A549 (cell line): ENCODE results near the gene EVX1.

Source experiments
- EP300 ChIP-seq, 2 experiments: fragments of >200 bp; sonication (Bioruptor Twin); formaldehyde crosslinking; IDR thresholded peaks; 2 replicates in 1 of 2; 3 replicates in 1 of 2; pipeline ENCODE4 v1.6.1; 2016 to 2017
- HDAC2 ChIP-seq: fragments of 200-600 bp; sonication (generic); IDR thresholded peaks from 2 replicates; pipeline ENCODE4 v1.6.1; 2016
- MAFK ChIP-seq: fragments of 450-650 bp; IDR thresholded peaks from 2 replicates; pipeline ENCODE4 v1.6.1; 2014; ENCODE audit not compliant: partially characterized antibody
- POLR2A ChIP-seq: IDR thresholded peaks from 2 replicates; pipeline ENCODE4 v1.6.1; 2012; ENCODE audit warnings: mild to moderate bottlenecking, low read length
- RARB ChIP-seq: fragments of 250-450 bp; sonication (Bioruptor Pico); IDR thresholded peaks from 2 replicates; pipeline ENCODE4 v1.8.0; 2021; ENCODE audit warnings: mild to moderate bottlenecking, moderate library complexity
- RCOR1 ChIP-seq: fragments of 150-350 bp; IDR thresholded peaks from 2 replicates; pipeline ENCODE4 v1.6.1; 2014; ENCODE audit warnings: antibody characterized with exemption, low read length, low read depth
- SMC3 ChIP-seq: fragments of >200 bp; sonication (Bioruptor Twin); formaldehyde crosslinking; IDR thresholded peaks from 3 replicates; pipeline ENCODE4 v1.6.1; 2018; ENCODE audit warnings: inconsistent platforms
- SREBF2 ChIP-seq: fragments of 450-650 bp; IDR thresholded peaks from 2 replicates; pipeline ENCODE4 v1.6.1; 2014; ENCODE audit warnings: mild to moderate bottlenecking, moderate library complexity
- TF ChIP-seq, protein P1 (sequence below): fragments of 250-450 bp; sonication (Bioruptor Pico); IDR thresholded peaks from 2 replicates; pipeline ENCODE4 v1.5.0; 2021; ENCODE audit warnings: mild to moderate bottlenecking, moderate library complexity, borderline replicate concordance
- TF ChIP-seq, protein P2 (sequence below): fragments of >200 bp; sonication (Bioruptor Twin); formaldehyde crosslinking; IDR thresholded peaks from 3 replicates; pipeline ENCODE4 v1.5.1; 2016
- TF ChIP-seq, protein P3 (sequence below): IDR thresholded peaks from 2 replicates; pipeline ENCODE4 v1.6.1; 2012
- TF ChIP-seq, protein P4 (sequence below): fragments of 450-650 bp; IDR thresholded peaks from 2 replicates; pipeline ENCODE4 v1.6.1; 2014; ENCODE audit warnings: antibody characterized with exemption
- TF ChIP-seq, protein P5 (sequence below): fragments of 200-600 bp; sonication (generic); IDR thresholded peaks from 2 replicates; pipeline ENCODE4 v1.6.1; 2016; ENCODE audit warnings: antibody characterized with exemption, mild to moderate bottlenecking, moderate library complexity
- TF ChIP-seq, protein P6 (sequence below): fragments of 150-350 bp; IDR thresholded peaks from 2 replicates; pipeline ENCODE4 v1.6.1; 2014; ENCODE audit warnings: low read depth, mild to moderate bottlenecking, low read length

DNA sequence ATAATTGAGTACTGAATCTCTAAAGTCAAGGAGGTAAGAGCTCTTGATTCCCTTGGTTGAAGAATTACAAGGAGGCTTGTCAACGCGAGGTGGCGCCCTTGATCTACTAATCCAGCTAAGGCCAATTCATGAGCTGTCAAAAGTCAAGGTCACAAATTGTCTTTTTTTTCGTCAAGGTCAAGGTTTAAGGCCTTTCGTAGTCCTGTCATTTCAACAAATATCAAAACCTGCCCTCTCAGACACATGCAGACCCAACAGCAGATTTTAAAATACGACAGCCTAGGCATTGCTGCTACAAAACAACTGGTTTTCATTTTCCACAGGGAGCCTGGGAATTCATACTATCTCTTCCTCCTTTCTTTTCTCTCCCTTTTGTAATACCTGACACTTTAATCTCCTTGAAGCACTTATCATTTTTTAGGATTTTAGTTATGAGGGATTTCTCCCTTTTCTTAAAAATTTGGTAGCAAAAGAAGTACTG lies 46.3 kb upstream of the EVX1 start:
- TF ChIP-seq RCOR1 (no peak), SMC3 (peak; percentile 89), HDAC2 (no peak), POLR2A (no peak), MAFK (no peak), EP300 (IDR thresholded peaks at IDR 0.05) (no peak), SREBF2 (no peak), RARB (CRISPR knock-in tag) (no peak)
- TF ChIP-seq, protein P1, sequence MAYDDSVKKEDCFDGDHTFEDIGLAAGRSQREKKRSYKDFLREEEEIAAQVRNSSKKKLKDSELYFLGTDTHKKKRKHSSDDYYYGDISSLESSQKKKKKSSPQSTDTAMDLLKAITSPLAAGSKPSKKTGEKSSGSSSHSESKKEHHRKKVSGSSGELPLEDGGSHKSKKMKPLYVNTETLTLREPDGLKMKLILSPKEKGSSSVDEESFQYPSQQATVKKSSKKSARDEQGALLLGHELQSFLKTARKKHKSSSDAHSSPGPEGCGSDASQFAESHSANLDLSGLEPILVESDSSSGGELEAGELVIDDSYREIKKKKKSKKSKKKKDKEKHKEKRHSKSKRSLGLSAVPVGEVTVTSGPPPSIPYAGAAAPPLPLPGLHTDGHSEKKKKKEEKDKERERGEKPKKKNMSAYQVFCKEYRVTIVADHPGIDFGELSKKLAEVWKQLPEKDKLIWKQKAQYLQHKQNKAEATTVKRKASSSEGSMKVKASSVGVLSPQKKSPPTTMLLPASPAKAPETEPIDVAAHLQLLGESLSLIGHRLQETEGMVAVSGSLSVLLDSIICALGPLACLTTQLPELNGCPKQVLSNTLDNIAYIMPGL (CRISPR knock-in tag), result no peak
- TF ChIP-seq, protein P2, sequence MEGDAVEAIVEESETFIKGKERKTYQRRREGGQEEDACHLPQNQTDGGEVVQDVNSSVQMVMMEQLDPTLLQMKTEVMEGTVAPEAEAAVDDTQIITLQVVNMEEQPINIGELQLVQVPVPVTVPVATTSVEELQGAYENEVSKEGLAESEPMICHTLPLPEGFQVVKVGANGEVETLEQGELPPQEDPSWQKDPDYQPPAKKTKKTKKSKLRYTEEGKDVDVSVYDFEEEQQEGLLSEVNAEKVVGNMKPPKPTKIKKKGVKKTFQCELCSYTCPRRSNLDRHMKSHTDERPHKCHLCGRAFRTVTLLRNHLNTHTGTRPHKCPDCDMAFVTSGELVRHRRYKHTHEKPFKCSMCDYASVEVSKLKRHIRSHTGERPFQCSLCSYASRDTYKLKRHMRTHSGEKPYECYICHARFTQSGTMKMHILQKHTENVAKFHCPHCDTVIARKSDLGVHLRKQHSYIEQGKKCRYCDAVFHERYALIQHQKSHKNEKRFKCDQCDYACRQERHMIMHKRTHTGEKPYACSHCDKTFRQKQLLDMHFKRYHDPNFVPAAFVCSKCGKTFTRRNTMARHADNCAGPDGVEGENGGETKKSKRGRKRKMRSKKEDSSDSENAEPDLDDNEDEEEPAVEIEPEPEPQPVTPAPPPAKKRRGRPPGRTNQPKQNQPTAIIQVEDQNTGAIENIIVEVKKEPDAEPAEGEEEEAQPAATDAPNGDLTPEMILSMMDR, result peak; percentile 96
- TF ChIP-seq, protein P3, sequence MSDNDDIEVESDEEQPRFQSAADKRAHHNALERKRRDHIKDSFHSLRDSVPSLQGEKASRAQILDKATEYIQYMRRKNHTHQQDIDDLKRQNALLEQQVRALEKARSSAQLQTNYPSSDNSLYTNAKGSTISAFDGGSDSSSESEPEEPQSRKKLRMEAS, result no peak
- TF ChIP-seq, protein P4, sequence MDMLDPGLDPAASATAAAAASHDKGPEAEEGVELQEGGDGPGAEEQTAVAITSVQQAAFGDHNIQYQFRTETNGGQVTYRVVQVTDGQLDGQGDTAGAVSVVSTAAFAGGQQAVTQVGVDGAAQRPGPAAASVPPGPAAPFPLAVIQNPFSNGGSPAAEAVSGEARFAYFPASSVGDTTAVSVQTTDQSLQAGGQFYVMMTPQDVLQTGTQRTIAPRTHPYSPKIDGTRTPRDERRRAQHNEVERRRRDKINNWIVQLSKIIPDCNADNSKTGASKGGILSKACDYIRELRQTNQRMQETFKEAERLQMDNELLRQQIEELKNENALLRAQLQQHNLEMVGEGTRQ, result no peak
- TF ChIP-seq, protein P5, sequence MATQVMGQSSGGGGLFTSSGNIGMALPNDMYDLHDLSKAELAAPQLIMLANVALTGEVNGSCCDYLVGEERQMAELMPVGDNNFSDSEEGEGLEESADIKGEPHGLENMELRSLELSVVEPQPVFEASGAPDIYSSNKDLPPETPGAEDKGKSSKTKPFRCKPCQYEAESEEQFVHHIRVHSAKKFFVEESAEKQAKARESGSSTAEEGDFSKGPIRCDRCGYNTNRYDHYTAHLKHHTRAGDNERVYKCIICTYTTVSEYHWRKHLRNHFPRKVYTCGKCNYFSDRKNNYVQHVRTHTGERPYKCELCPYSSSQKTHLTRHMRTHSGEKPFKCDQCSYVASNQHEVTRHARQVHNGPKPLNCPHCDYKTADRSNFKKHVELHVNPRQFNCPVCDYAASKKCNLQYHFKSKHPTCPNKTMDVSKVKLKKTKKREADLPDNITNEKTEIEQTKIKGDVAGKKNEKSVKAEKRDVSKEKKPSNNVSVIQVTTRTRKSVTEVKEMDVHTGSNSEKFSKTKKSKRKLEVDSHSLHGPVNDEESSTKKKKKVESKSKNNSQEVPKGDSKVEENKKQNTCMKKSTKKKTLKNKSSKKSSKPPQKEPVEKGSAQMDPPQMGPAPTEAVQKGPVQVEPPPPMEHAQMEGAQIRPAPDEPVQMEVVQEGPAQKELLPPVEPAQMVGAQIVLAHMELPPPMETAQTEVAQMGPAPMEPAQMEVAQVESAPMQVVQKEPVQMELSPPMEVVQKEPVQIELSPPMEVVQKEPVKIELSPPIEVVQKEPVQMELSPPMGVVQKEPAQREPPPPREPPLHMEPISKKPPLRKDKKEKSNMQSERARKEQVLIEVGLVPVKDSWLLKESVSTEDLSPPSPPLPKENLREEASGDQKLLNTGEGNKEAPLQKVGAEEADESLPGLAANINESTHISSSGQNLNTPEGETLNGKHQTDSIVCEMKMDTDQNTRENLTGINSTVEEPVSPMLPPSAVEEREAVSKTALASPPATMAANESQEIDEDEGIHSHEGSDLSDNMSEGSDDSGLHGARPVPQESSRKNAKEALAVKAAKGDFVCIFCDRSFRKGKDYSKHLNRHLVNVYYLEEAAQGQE, result no peak
- TF ChIP-seq, protein P6, sequence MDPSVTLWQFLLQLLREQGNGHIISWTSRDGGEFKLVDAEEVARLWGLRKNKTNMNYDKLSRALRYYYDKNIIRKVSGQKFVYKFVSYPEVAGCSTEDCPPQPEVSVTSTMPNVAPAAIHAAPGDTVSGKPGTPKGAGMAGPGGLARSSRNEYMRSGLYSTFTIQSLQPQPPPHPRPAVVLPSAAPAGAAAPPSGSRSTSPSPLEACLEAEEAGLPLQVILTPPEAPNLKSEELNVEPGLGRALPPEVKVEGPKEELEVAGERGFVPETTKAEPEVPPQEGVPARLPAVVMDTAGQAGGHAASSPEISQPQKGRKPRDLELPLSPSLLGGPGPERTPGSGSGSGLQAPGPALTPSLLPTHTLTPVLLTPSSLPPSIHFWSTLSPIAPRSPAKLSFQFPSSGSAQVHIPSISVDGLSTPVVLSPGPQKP, result no peak
